HCT116 (cell line): Measurements from ENCODE around the gene PRRG1.

Experiments used
- ATF3 ChIP-seq: IDR thresholded peaks from 2 replicates; pipeline ENCODE4 v1.6.1; 2012
- CTCF ChIP-seq, 3 experiments: fragments of 200-600 bp in 1 of 3; sonication (generic) in 1 of 3; IDR thresholded peaks in 2 of 3; conservative IDR thresholded peaks in 1 of 3; 2 replicates each; pipeline ENCODE4 v1.5.1; 2012 to 2017; ENCODE audit warnings: low read depth in 2 of 3, low read length in 2 of 3, antibody characterized with exemption in 1 of 3, borderline replicate concordance in 1 of 3, control low read depth in 1 of 3, mild to moderate bottlenecking in 1 of 3, mixed read lengths in 1 of 3, mixed run types in 1 of 3, moderate library complexity in 1 of 3; ENCODE audit not compliant: insufficient read depth in 1 of 3
- EZH2 ChIP-seq: fragments of 200-600 bp; sonication (generic); IDR thresholded peaks from 2 replicates; pipeline ENCODE4 v1.6.1; 2017; ENCODE audit warnings: antibody characterized with exemption, mixed run types
- EZH2phosphoT487 ChIP-seq: fragments of 200-600 bp; IDR thresholded peaks from 2 replicates; pipeline ENCODE4 v1.6.1; 2018; ENCODE audit warnings: antibody characterized with exemption, borderline replicate concordance
- JUND ChIP-seq: IDR thresholded peaks from 2 replicates; pipeline ENCODE4 v1.6.1; 2012
- POLR2A ChIP-seq: IDR thresholded peaks from 2 replicates; pipeline ENCODE4 v1.7.0; 2011; ENCODE audit warnings: borderline replicate concordance; ENCODE audit not compliant: insufficient read depth, insufficient read length; ENCODE audit errors: extremely low read depth
- POLR2AphosphoS5 ChIP-seq: IDR thresholded peaks from 2 replicates; pipeline ENCODE4 v1.6.1; 2011; ENCODE audit warnings: mild to moderate bottlenecking, low read depth, low read length, moderate library complexity
- SIN3A ChIP-seq: IDR thresholded peaks from 2 replicates; pipeline ENCODE4 v1.6.1; 2012; ENCODE audit warnings: low read depth
- SP1 ChIP-seq: IDR thresholded peaks from 2 replicates; pipeline ENCODE4 v1.6.1; 2012; ENCODE audit warnings: low read depth
- ZBTB33 ChIP-seq: IDR thresholded peaks from 2 replicates; pipeline ENCODE4 v1.6.1; 2011; ENCODE audit warnings: mild to moderate bottlenecking, low read length, moderate library complexity; ENCODE audit not compliant: insufficient replicate concordance; ENCODE audit errors: extremely low read depth
- ZNF274 ChIP-seq: fragments of 200-500 bp; sonication (Bioruptor generic); IDR thresholded peaks from 2 replicates; pipeline ENCODE4 v1.6.1; 2014; ENCODE audit warnings: mild to moderate bottlenecking, low read depth, low read length, inconsistent platforms
- TF ChIP-seq, protein P1 (sequence below): IDR thresholded peaks from 2 replicates; pipeline ENCODE4 v1.6.1; 2012

DNA sequence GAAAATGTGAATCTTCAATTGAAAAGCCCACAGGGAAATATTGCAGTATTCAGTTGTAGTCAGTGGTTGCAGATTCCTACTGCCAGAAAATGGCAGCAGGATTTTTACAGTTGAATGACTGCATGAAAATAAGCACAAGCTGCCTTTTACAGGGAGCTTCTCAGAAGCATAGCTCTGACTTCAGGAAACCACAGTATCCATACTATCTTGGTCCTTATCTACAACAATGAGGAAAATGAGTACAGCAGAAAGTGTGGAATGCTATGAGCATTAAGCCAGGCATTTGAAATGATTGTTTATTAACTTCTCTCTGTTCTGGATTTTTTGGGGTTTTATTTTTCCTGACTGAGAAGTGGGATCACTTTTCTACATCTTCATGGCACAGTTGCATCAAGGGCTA lies 34.6 kb upstream of the PRRG1 start:
- no peak for TF ChIP-seq CTCF (IDR thresholded peaks at IDR 0.05 in 2 of 3, conservative IDR thresholded peaks at IDR 0.05 in 1 of 3; ENCODE audit: borderline replicate concordance in 1 of 3, insufficient read depth in 1 of 3, low read depth in 2 of 3, low read length in 2 of 3)
- no peak for TF ChIP-seq POLR2AphosphoS5
- no peak for TF ChIP-seq SIN3A
- TF ChIP-seq ATF3, result no peak
- TF ChIP-seq ZNF274, result no peak
- no peak for TF ChIP-seq JUND
- TF ChIP-seq SP1, result no peak
- TF ChIP-seq, protein P1, sequence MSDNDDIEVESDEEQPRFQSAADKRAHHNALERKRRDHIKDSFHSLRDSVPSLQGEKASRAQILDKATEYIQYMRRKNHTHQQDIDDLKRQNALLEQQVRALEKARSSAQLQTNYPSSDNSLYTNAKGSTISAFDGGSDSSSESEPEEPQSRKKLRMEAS, result no peak
- TF ChIP-seq POLR2A, result no peak
- TF ChIP-seq ZBTB33, result no peak
- TF ChIP-seq EZH2phosphoT487, result no peak
- TF ChIP-seq EZH2, result no peak
